IMR-90 (cell line): ENCODE measurements around the gene FNDC3B. TPM values are rescaled to one million over a fixed set of nuclear protein-coding genes. Genes with fewer than 3 reads are reported as not detected.

ENCODE experiments used
- ATAC-seq: fragments of 200-7000 bp; cut with Tn5 transposase; 2 replicates; pipeline ENCODE4 v1.9.1; 2020; ENCODE audit warnings: low read depth, mild to moderate bottlenecking, moderate library complexity
- BruUV-seq: library from RNA; stranded (reverse); fragments of 400-500 nt; replicated peaks from 2 replicates; lab custom pipeline; 2021; lab: Mats Ljungman, UMichigan
- CTCF ChIA-PET: fragments of 300-600 bp; formaldehyde crosslinking; extraction: SDS; loops from one replicate; lab custom pipeline; 2021; ENCODE audit warnings: antibody characterized with exemption; lab: Yijun Ruan, JAX
- POLR2A ChIA-PET: fragments of 300-600 bp; sonication (Branson Sonifier 250); formaldehyde crosslinking; loops from one replicate; lab custom pipeline; 2022; ENCODE audit warnings: antibody characterized with exemption; ENCODE audit not compliant: unreplicated experiment; lab: Charles Lee
- DNase-seq: peaks from one replicate; pipeline ENCODE4 v3.0.0; 2013
- H2AFZ ChIP-seq: replicated peaks from 2 replicates; pipeline ENCODE3; 2013; ENCODE audit warnings: low read length, mild to moderate bottlenecking; ENCODE audit not compliant: poor library complexity
- H2AK5ac ChIP-seq: 2 replicates; pipeline ENCODE4 v1.6.1; 2013; ENCODE audit warnings: low read depth, low read length, inconsistent platforms
- H2AK9ac ChIP-seq: replicated peaks from 2 replicates; pipeline ENCODE3; 2013; ENCODE audit warnings: mild to moderate bottlenecking, low read depth, low read length, moderate library complexity; ENCODE audit not compliant: poor library complexity
- H2BK120ac ChIP-seq: 2 replicates; pipeline ENCODE4 v1.6.1; 2013; ENCODE audit warnings: low read depth, low read length, inconsistent platforms
- H2BK15ac ChIP-seq: 3 replicates; pipeline ENCODE4 v1.6.1; 2013; ENCODE audit warnings: low read depth, low read length, inconsistent platforms
- H2BK20ac ChIP-seq: 2 replicates; pipeline ENCODE4 v1.6.1; 2013; ENCODE audit warnings: low read depth, mild to moderate bottlenecking, inconsistent platforms, low read length, moderate library complexity
- H2BK5ac ChIP-seq: 2 replicates; pipeline ENCODE4 v1.6.1; 2013; ENCODE audit warnings: mild to moderate bottlenecking, low read depth, low read length, inconsistent platforms; ENCODE audit not compliant: poor library complexity, severe bottlenecking
- H3K14ac ChIP-seq: replicated peaks from 2 replicates; pipeline ENCODE4 v1.6.1; 2013; ENCODE audit warnings: low read depth, low read length, inconsistent platforms
- H3K18ac ChIP-seq: 2 replicates; pipeline ENCODE4 v1.6.1; 2013; ENCODE audit warnings: low read depth, low read length, control low read depth
- H3K23ac ChIP-seq: 2 replicates; pipeline ENCODE4 v1.6.1; 2013; ENCODE audit warnings: low read depth, low read length, inconsistent platforms
- H3K27ac ChIP-seq: 2 replicates; pipeline ENCODE4 v1.5.1; 2013; ENCODE audit warnings: mild to moderate bottlenecking, control low read depth, low read length; ENCODE audit not compliant: insufficient read depth
- H3K27me3 ChIP-seq: 2 replicates; pipeline ENCODE4 v1.6.1; 2013; ENCODE audit warnings: low read length; ENCODE audit not compliant: control insufficient read depth, insufficient read depth
- H3K36me3 ChIP-seq: 2 replicates; pipeline ENCODE4 v1.6.1; 2013; ENCODE audit warnings: low read length, mixed read lengths; ENCODE audit not compliant: control insufficient read depth, insufficient read depth
- H3K4ac ChIP-seq: 2 replicates; pipeline ENCODE4 v1.6.1; 2013; ENCODE audit warnings: low read depth, low read length, inconsistent platforms
- H3K4me1 ChIP-seq: 2 replicates; pipeline ENCODE4 v1.6.1; 2013; ENCODE audit warnings: low read length, mixed read lengths; ENCODE audit not compliant: control insufficient read depth, insufficient read depth
- H3K4me2 ChIP-seq: 2 replicates; pipeline ENCODE4 v1.6.1; 2013; ENCODE audit warnings: low read depth, mild to moderate bottlenecking, control low read depth, low read length, moderate library complexity
- H3K4me3 ChIP-seq: 2 replicates; pipeline ENCODE4 v1.5.1; 2013; ENCODE audit warnings: low read depth, mild to moderate bottlenecking, control low read depth, low read length, moderate library complexity; ENCODE audit not compliant: insufficient read depth
- H3K56ac ChIP-seq: 2 replicates; pipeline ENCODE4 v1.6.1; 2013; ENCODE audit warnings: low read length, inconsistent platforms; ENCODE audit not compliant: insufficient read depth; ENCODE audit errors: extremely low read depth
- H3K79me1 ChIP-seq, 2 experiments: 2 replicates each; pipeline ENCODE4 v1.6.1; 2013; ENCODE audit warnings: low read length in 2 of 2, inconsistent platforms in 1 of 2, low read depth in 1 of 2
- H3K9ac ChIP-seq: 2 replicates; pipeline ENCODE4 v1.6.1; 2013; ENCODE audit warnings: low read depth, low read length, control low read depth
- H3K9me1 ChIP-seq: 2 replicates; pipeline ENCODE4 v1.6.1; 2013; ENCODE audit warnings: low read length, inconsistent platforms; ENCODE audit not compliant: insufficient read depth
- H3K9me3 ChIP-seq: 2 replicates; pipeline ENCODE4 v1.6.1; 2013; ENCODE audit warnings: low read length; ENCODE audit not compliant: control insufficient read depth, insufficient read depth
- H4K20me1 ChIP-seq: 2 replicates; pipeline ENCODE4 v1.6.1; 2013; ENCODE audit warnings: low read length, inconsistent platforms; ENCODE audit not compliant: insufficient read depth
- H4K5ac ChIP-seq: 2 replicates; pipeline ENCODE4 v1.6.1; 2013; ENCODE audit warnings: mild to moderate bottlenecking, low read depth, low read length, control low read depth
- H4K8ac ChIP-seq, 2 experiments: 2 replicates each; pipeline ENCODE4 v1.6.1; 2013; ENCODE audit warnings: low read depth in 2 of 2, low read length in 2 of 2, control low read depth in 1 of 2, inconsistent platforms in 1 of 2
- H4K91ac ChIP-seq: 2 replicates; pipeline ENCODE4 v1.6.1; 2013; ENCODE audit warnings: low read depth, low read length, inconsistent platforms; ENCODE audit not compliant: insufficient read depth
- CTCF ChIP-seq: conservative IDR thresholded peaks from 2 replicates; pipeline ENCODE4 v1.5.1; 2012; ENCODE audit warnings: mild to moderate bottlenecking, low read depth, low read length, improper control_type of control experiment
- FOS ChIP-seq: fragments of 150-350 bp; IDR thresholded peaks from 2 replicates; pipeline ENCODE4 v1.6.1; 2016; ENCODE audit warnings: low read depth, low read length
- NFE2L2 ChIP-seq: fragments of 150-350 bp; IDR thresholded peaks from 2 replicates; pipeline ENCODE4 v1.6.1; 2016; ENCODE audit warnings: low read depth, mild to moderate bottlenecking, low read length
- USF2 ChIP-seq: fragments of 150-350 bp; IDR thresholded peaks from 2 replicates; pipeline ENCODE4 v1.6.1; 2017; ENCODE audit warnings: mild to moderate bottlenecking, antibody characterized with exemption, low read length, low read depth
- WGBS, 2 experiments: methylation state at CpG; one replicate each; pipeline versions ENCODE4 v1.1.5 to v1.1.7; 2013; ENCODE audit warnings: missing lambda C conversion rate in 2 of 2; ENCODE audit not compliant: insufficient read length in 1 of 2; ENCODE audit errors: extremely low coverage in 2 of 2; 5-methylcytosine and 5-hydroxymethylcytosine counted together
- dilution Hi-C: fragments of 300-500 bp; cut with HindIII; formaldehyde crosslinking; loops from one replicate; pipeline ENCODE4 v1.14.3; 2018; ENCODE audit warnings: low sequenced_read_pairs; ENCODE audit not compliant: unreplicated experiment
- in situ Hi-C: fragments of 300-500 bp; cut with MboI; formaldehyde crosslinking; loops from 3 replicates; pipeline ENCODE4 v1.14.3; 2019; ENCODE audit warnings: low sequenced_read_pairs, inconsistent platforms, mixed read lengths
- intact Hi-C: fragments of 100-400 bp; cut with micrococcal nuclease; formaldehyde crosslinking; loops from 2 replicates; pipeline ENCODE4 v1.10.0; 2022
- polyA plus RNA-seq, 3 experiments: library from polyadenylated mRNA; depleted of rRNA; stranded (reverse); fragments of >200 nt; gene quantifications; 2 replicates each; pipeline ENCODE4 v1.2.3, GENCODE V29; 2012; ENCODE audit warnings: low replicate concordance in 1 of 3
- total RNA-seq: library from RNA; depleted of rRNA; stranded (reverse); fragments of >200 nt; gene quantifications from 2 replicates; pipeline ENCODE4 v1.2.3, GENCODE V29; 2012

The FNDC3B gene
- total and polyA plus RNA-seq, 2 of the 4 experiments (the other 2 are of a cell fraction): 23.9 to 150 TPM

DNA sequence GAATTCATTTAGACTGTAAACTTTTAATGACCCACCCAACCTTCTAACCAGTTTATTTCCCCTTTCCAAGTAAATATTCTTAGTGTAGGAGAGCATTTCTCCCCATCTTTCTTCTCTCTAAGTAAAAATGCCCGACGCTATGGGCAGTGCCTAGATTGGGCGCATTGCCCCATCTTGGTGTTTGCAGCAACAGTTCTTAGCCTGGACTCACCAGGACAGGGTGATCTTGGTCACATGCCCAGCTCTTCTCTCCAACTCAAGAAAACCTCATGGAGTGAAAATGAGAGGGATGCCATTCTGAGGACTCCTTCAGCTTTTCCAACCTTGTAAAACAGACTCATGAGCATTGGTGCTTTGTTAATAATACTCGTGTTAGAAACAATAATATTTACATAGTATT is 332.2 kb downstream of the FNDC3B start:
- intact Hi-C loops: no loop called here
- no CpG with 5 or more reads among the region's 4 CpGs for WGBS, 2 experiments

More for the DNA sequence above, 332.2 kb downstream of the FNDC3B start:
- ATAC-seq (no peak), DNase-seq (no peak)
- Histone ChIP-seq H4K5ac (no peak overlapping the region), H2BK120ac (no peak overlapping the region), H2AK5ac (no peak overlapping the region), H3K9me1 (peaks cover 15% of the 10 kb centered on the region), H3K79me1 (peaks cover 17 to 62% of the 10 kb centered on the region in 2 experiments), H2BK15ac (no peak overlapping the region), H3K36me3 (peaks cover 29% of the 10 kb centered on the region), H3K4me2 (no peak overlapping the region), H3K4me1 (peaks cover 8% of the 10 kb centered on the region), H2BK5ac (no peak overlapping the region), H3K4ac (no peak overlapping the region), H3K56ac (no peak overlapping the region), H4K91ac (no peak overlapping the region), H3K27ac (no peak overlapping the region), H3K9me3 (no peaks in the 10 kb centered on the region), H3K27me3 (no peaks in the 10 kb centered on the region), H3K14ac (no peak overlapping the region), H3K4me3 (no peak overlapping the region), H2BK20ac (no peak overlapping the region), H4K20me1 (peaks cover 11% of the 10 kb centered on the region), H3K9ac (no peak overlapping the region), H3K23ac (no peak overlapping the region), H2AFZ (no peak overlapping the region), H2AK9ac (no peak overlapping the region), H4K8ac (no peak overlapping the region), H3K18ac (no peak overlapping the region)
- TF ChIP-seq FOS (no peak), USF2 (no peak), NFE2L2 (no peak), CTCF (no peak)
- ChIA-PET POLR2A (no interaction called here), CTCF (no interaction called here)
- dilution Hi-C loops (no loop called here), in situ Hi-C loops (no loop called here)
- BruUV-seq: no TSS peak
